ENCODE measurements around the gene SLC17A7. TPM values are rescaled to one million over a fixed set of nuclear protein-coding genes. Genes with fewer than 3 reads are reported as not detected.

The SLC17A7 gene
- total and polyA plus RNA-seq, 2 of the 4 experiments (the other 2 are of a cell fraction) = 0.03 TPM; not detected in 1

GRCh38 chr19:49453013-49453756 lies 11.9 kb upstream of the SLC17A7 start, which contains the start of gene ALDH16A1:
Gene ALDH16A1 (plus strand): TSS chr19:49453225. CDS start chr19:49453332, 107 bp downstream.
- Histone ChIP-seq H2BK20ac (ENCODE audit: low read depth, low read length) (peak within 1 kb of the TSS; percentile 58), H4K20me1 (ENCODE audit: insufficient read depth, low read length) (peaks cover 3% of the 10 kb centered on the region; the same call in 1 of the 2 replicates), H3K56ac (ENCODE audit: extremely low read depth, insufficient read depth, low read length) (peak within 1 kb of the TSS; percentile 85), H2BK5ac (ENCODE audit: low read depth, low read length, poor library complexity, severe bottlenecking) (peak within 1 kb of the TSS; percentile 90), H3K9me1 (ENCODE audit: insufficient read depth, low read length) (peaks cover 11% of the 10 kb centered on the region), H3K14ac (replicated peaks; ENCODE audit: low read depth, low read length) (peak within 1 kb of the TSS; percentile 96), H4K8ac (ENCODE audit: low read depth in 2 of 2, low read length in 2 of 2) (peak within 1 kb of the TSS; percentile 95 to 98), H2AK5ac (ENCODE audit: low read depth, low read length) (peak within 1 kb of the TSS; percentile 97), H3K4me1 (ENCODE audit: control insufficient read depth, insufficient read depth, low read length) (peaks cover 2% of the 10 kb centered on the region; the same call in 1 of the 2 replicates), H3K9me3 (ENCODE audit: control insufficient read depth, insufficient read depth, low read length) (no peaks in the 10 kb centered on the region), H4K5ac (ENCODE audit: low read depth, low read length) (peak within 1 kb of the TSS; percentile 96), H2BK15ac (ENCODE audit: low read depth, low read length) (peak within 1 kb of the TSS; percentile 82; the same call in 1 of the 3 replicates), H3K4me2 (ENCODE audit: low read depth, low read length) (peak within 1 kb of the TSS; percentile 88), H3K27ac (ENCODE audit: insufficient read depth, low read length) (peak within 1 kb of the TSS; percentile 94), H2AFZ (replicated peaks; ENCODE audit: low read length, poor library complexity) (peak within 1 kb of the TSS; percentile 100), H3K4ac (ENCODE audit: low read depth, low read length) (peak within 1 kb of the TSS; percentile 96), H3K36me3 (ENCODE audit: control insufficient read depth, insufficient read depth, low read length) (no peaks in the 10 kb centered on the region; the same call in none of the 2 replicates), H3K27me3 (ENCODE audit: control insufficient read depth, insufficient read depth, low read length) (no peaks in the 10 kb centered on the region), H3K9ac (ENCODE audit: low read depth, low read length) (peak within 1 kb of the TSS; percentile 93), H4K91ac (ENCODE audit: insufficient read depth, low read depth, low read length) (peak within 1 kb of the TSS; percentile 91), H2BK120ac (ENCODE audit: low read depth, low read length) (peak within 1 kb of the TSS; percentile 93), H3K79me1 (ENCODE audit: low read depth in 1 of 2, low read length in 2 of 2) (peaks cover 23 to 54% of the 10 kb centered on the region in 2 experiments), H3K18ac (ENCODE audit: low read depth, low read length) (peak within 1 kb of the TSS; percentile 67), H3K4me3 (ENCODE audit: insufficient read depth, low read depth, low read length) (peak within 1 kb of the TSS; percentile 64), H3K23ac (ENCODE audit: low read depth, low read length) (peak within 1 kb of the TSS; percentile 75; the same call in 1 of the 2 replicates), H2AK9ac (replicated peaks; ENCODE audit: low read depth, low read length, poor library complexity) (peak within 1 kb of the TSS; percentile 95)
- peak; percentile 96 for DNase-seq
- intact Hi-C loops (cut with micrococcal nuclease) (no loop called here), dilution Hi-C loops (cut with HindIII; ENCODE audit: low sequenced_read_pairs, unreplicated experiment) (no loop called here), in situ Hi-C loops (cut with MboI; ENCODE audit: low sequenced_read_pairs) (no loop called here)
- WGBS, 2 experiments (ENCODE audit: extremely low coverage in 2 of 2, insufficient read length in 1 of 2) = 1% methylated on average over 47 of the region's 66 CpGs; no CpG with 5 or more reads in 1 of the 2 experiments
- peak; percentile 94 for ATAC-seq (ENCODE audit: low read depth)
- no TSS peak for BruUV-seq (replicated peaks)
- CTCF ChIA-PET = interaction anchor here (0.9 kb wide), 1 partner anchor 21 kb away, joined by 4 read pairs; the partner anchor contains the start of gene FLT3LG
- POLR2A ChIA-PET (ENCODE audit: unreplicated experiment) = interaction anchor here (1.0 kb wide), 1 partner anchor 59 kb away, joined by 3 read pairs; no protein-coding TSS in a partner anchor
- TF ChIP-seq ELK1 (IDR thresholded peaks at IDR 0.05; ENCODE audit: borderline replicate concordance, low read depth, low read length) = no peak
- no peak for TF ChIP-seq SMC3 (IDR thresholded peaks at IDR 0.05; ENCODE audit: low read depth, low read length)
- TF ChIP-seq POLR2A (IDR thresholded peaks at IDR 0.05; ENCODE audit: low read depth, low read length) = peak; percentile 97
- no peak for TF ChIP-seq CEBPB (IDR thresholded peaks at IDR 0.05; ENCODE audit: low read depth, low read length)
- peak; percentile 73 for TF ChIP-seq BHLHE40 (IDR thresholded peaks at IDR 0.05; ENCODE audit: low read depth, low read length)
- TF ChIP-seq MAFK (IDR thresholded peaks at IDR 0.05; ENCODE audit: low read depth, low read length) = no peak
- TF ChIP-seq RAD21 (IDR thresholded peaks at IDR 0.05; ENCODE audit: low read length) = no peak
- no peak for TF ChIP-seq CHD1 (IDR thresholded peaks at IDR 0.05; ENCODE audit: low read depth, low read length)
- TF ChIP-seq RCOR1 (IDR thresholded peaks at IDR 0.05; ENCODE audit: insufficient replicate concordance, low read length) = no peak
- TF ChIP-seq MAZ (IDR thresholded peaks at IDR 0.05; ENCODE audit: borderline replicate concordance, low read depth, low read length) = peak; percentile 9; the same call in 1 of the 2 replicates
- TF ChIP-seq FOS (IDR thresholded peaks at IDR 0.05; ENCODE audit: low read depth, low read length) = no peak
- TF ChIP-seq CTCF (conservative IDR thresholded peaks at IDR 0.05; ENCODE audit: low read depth, low read length) = no peak
- peak; percentile 12; the same call in 1 of the 2 replicates for TF ChIP-seq MXI1 (IDR thresholded peaks at IDR 0.05; ENCODE audit: borderline replicate concordance, low read depth, low read length)
- peak; percentile 93 for TF ChIP-seq USF2 (IDR thresholded peaks at IDR 0.05; ENCODE audit: low read depth, low read length)

Data from IMR-90 (cell line).